GM23338 (cell line): ENCODE measurements around the gene RNF214.

Source experiments
- CREB1 ChIP-seq: fragments of 250-450 bp; sonication (Bioruptor Pico); IDR thresholded peaks from 2 replicates; pipeline ENCODE4 v1.5.0; 2020; ENCODE audit warnings: low read depth, mild to moderate bottlenecking, moderate library complexity
- CTCF ChIP-seq, 2 experiments: fragments of 200-600 bp in 1 of 2; sonication (generic) in 1 of 2; conservative IDR thresholded peaks; 2 replicates each; pipeline versions ENCODE4 v1.5.1 to v1.6.1; 2016 to 2017; ENCODE audit warnings: antibody characterized with exemption in 2 of 2, low read depth in 2 of 2, mild to moderate bottlenecking in 2 of 2, moderate library complexity in 1 of 2
- ETS1 ChIP-seq: IDR thresholded peaks from 2 replicates; pipeline ENCODE4 v1.6.1; 2016; ENCODE audit warnings: antibody characterized with exemption
- EZH2 ChIP-seq: fragments of 200-600 bp; sonication (generic); IDR thresholded peaks from one replicate; pipeline ENCODE4 v1.8.0; 2017; ENCODE audit warnings: antibody characterized with exemption, mild to moderate bottlenecking, low read depth; ENCODE audit not compliant: unreplicated experiment
- EZH2phosphoT487 ChIP-seq: fragments of 200-600 bp; sonication (generic); IDR thresholded peaks from one replicate; pipeline ENCODE4 v1.8.1; 2018; ENCODE audit warnings: antibody characterized with exemption; ENCODE audit not compliant: unreplicated experiment
- JUNB ChIP-seq: IDR thresholded peaks from one replicate; pipeline ENCODE4 v1.6.1; 2016; ENCODE audit warnings: antibody characterized with exemption; ENCODE audit not compliant: unreplicated experiment
- NANOG ChIP-seq: IDR thresholded peaks from 2 replicates; pipeline ENCODE4 v1.6.1; 2016; ENCODE audit warnings: antibody characterized with exemption, borderline replicate concordance
- POLR2AphosphoS5 ChIP-seq: IDR thresholded peaks from 2 replicates; pipeline ENCODE4 v1.6.1; 2016; ENCODE audit warnings: antibody characterized with exemption, low read depth
- REST ChIP-seq: IDR thresholded peaks from one replicate; pipeline ENCODE4 v1.6.1; 2018; ENCODE audit warnings: antibody characterized with exemption; ENCODE audit not compliant: unreplicated experiment
- STAT1 ChIP-seq: IDR thresholded peaks from one replicate; pipeline ENCODE4 v1.6.1; 2016; ENCODE audit warnings: antibody characterized with exemption; ENCODE audit not compliant: unreplicated experiment
- ZNF114 ChIP-seq: fragments of 250-450 bp; sonication (Bioruptor Pico); IDR thresholded peaks from 2 replicates; pipeline ENCODE4 v1.5.0; 2020; ENCODE audit warnings: mild to moderate bottlenecking, moderate library complexity
- ZNF331 ChIP-seq: fragments of 250-450 bp; sonication (Bioruptor Pico); IDR thresholded peaks from 2 replicates; pipeline ENCODE4 v1.5.0; 2020; ENCODE audit warnings: low read depth, mild to moderate bottlenecking, moderate library complexity

- TF ChIP-seq CTCF (conservative IDR thresholded peaks at IDR 0.05; ENCODE audit: low read depth in 2 of 2): peak; percentile 69 to 70
- no peak for TF ChIP-seq POLR2AphosphoS5
- no peak for TF ChIP-seq REST
- TF ChIP-seq EZH2phosphoT487: no peak
- TF ChIP-seq NANOG: no peak
- no peak for TF ChIP-seq CREB1 (CRISPR knock-in tag)
- no peak for TF ChIP-seq EZH2
- TF ChIP-seq ZNF331 (CRISPR knock-in tag): no peak
- TF ChIP-seq JUNB: no peak
- peak; percentile 38; the same call in 1 of the 2 replicates for TF ChIP-seq ETS1
- no peak for TF ChIP-seq ZNF114
- TF ChIP-seq STAT1: no peak
Measured at GRCh38 chr11:117232092-117232878, at the start of gene RNF214.
